ENCODE data around the gene MED12L. TPM values are rescaled to one million over a fixed set of nuclear protein-coding genes. Genes with fewer than 3 reads are reported as not detected.

Gene MED12L
- total and polyA plus RNA-seq, 8 donors: 0.08 to 0.88 (median 0.45) TPM

DNA sequence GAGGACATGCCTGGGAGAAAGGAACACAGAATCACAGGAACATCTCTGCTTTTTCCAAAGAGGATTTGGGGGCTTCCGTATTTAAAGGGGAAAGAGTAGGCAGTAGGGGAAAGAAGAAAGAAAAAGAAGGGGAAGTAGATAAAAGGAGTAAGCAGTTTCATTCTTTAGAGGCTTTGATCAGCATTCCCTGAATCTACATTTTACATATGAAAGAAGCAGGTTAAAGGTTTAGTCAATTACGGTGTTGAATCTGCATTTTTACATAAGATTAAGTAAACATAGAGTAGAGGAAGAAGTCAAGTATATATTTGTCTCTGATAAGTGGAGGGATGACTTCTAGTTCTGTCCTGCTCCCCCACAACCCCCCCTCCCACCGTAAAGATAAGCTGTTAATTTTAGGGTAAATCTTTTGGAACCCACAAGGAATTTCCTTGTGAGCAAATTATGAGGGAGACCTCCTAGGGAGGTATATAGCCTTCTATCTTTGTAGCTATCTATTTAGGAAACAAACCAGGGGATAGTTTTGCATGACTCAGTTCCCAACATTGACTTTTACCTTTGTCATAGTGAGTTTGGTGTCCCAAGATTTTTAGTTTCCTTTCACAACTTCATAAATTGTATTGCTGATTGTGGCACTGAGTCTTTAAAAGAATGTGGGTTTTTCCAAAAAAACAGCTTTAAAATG, 307.8 kb downstream of the MED12L start:
- ATAC-seq: no peak
- TF ChIP-seq, protein P1, sequence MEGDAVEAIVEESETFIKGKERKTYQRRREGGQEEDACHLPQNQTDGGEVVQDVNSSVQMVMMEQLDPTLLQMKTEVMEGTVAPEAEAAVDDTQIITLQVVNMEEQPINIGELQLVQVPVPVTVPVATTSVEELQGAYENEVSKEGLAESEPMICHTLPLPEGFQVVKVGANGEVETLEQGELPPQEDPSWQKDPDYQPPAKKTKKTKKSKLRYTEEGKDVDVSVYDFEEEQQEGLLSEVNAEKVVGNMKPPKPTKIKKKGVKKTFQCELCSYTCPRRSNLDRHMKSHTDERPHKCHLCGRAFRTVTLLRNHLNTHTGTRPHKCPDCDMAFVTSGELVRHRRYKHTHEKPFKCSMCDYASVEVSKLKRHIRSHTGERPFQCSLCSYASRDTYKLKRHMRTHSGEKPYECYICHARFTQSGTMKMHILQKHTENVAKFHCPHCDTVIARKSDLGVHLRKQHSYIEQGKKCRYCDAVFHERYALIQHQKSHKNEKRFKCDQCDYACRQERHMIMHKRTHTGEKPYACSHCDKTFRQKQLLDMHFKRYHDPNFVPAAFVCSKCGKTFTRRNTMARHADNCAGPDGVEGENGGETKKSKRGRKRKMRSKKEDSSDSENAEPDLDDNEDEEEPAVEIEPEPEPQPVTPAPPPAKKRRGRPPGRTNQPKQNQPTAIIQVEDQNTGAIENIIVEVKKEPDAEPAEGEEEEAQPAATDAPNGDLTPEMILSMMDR (IDR thresholded peaks at IDR 0.05): no peak
- Histone ChIP-seq H3K27ac (no peak overlapping the region), H3K9me3 (no peaks in the 10 kb centered on the region), H3K27me3 (no peaks in the 10 kb centered on the region), H3K36me3 (no peaks in the 10 kb centered on the region), H3K4me3 (no peak overlapping the region), H3K4me1 (no peaks in the 10 kb centered on the region)
- no peak for FAIRE-seq
- intact Hi-C loops (cut with DNase I): no loop called here
- DNase-seq: no peak
- WGBS, 2 donors: 42 to 45% methylated on average over 3 of the region's 3 CpGs

DNA sequence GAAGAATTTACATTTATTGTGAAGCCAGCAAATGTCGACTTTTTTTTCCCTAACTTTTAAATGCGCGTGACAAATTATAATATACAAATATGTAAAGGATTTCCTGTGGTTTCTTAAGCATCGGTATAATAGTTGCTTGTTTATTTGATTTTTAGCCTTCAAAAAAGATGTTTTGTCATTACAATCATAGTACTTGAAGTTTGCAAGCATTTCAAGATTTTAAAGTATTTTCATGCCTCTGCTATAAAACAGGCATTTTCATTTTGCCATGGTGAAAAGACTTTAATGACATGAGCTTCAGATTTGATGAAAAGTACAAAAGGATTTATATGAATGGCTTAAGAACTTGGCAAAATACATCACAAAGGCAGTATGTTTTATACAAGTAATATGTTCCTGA, 308.5 kb downstream of the MED12L start:
- no peaks in the 10 kb centered on the region for H3K9me3 ChIP-seq
- DNase-seq (no peak), ATAC-seq (no peak), FAIRE-seq (no peak)
- no peak overlapping the region for H3K27ac ChIP-seq
- no peaks in the 10 kb centered on the region for H3K4me1 ChIP-seq
- no peaks in the 10 kb centered on the region for H3K36me3 ChIP-seq
- no peak overlapping the region for H3K4me3 ChIP-seq
- 59 to 60% methylated on average over 4 of the region's 4 CpGs for WGBS, 2 donors
- intact Hi-C loops (cut with DNase I): no loop called here
- TF ChIP-seq, protein P1 (IDR thresholded peaks at IDR 0.05): no peak
- no peaks in the 10 kb centered on the region for H3K27me3 ChIP-seq

DNA sequence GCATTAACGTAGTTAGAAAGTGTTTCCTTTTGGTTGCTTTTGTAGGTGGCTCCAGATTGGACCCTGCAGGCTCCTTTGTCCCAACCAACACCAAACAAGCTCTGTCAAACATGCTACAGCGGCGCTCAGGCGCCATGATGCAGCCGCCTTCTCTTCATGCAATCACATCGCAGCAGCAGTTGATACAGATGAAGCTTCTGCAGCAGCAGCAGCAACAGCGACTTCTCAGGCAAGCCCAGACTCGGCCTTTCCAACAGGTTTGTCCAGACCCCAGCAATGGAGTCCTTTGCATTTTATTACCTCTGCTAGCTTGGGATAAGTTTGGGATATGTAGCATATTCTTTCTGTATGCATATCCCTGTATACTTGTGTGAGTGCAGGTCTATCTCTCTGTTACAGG, 309.1 kb downstream of the MED12L start:
- intact Hi-C loops (cut with DNase I): no loop called here
- TF ChIP-seq, protein P1 (IDR thresholded peaks at IDR 0.05): no peak
- WGBS, 2 donors: 77 to 82% methylated on average over 8 of the region's 8 CpGs
- H3K27me3 ChIP-seq: no peaks in the 10 kb centered on the region
- FAIRE-seq (no peak), ATAC-seq (no peak), DNase-seq (no peak)
- H3K36me3 ChIP-seq: no peaks in the 10 kb centered on the region
- no peaks in the 10 kb centered on the region for H3K9me3 ChIP-seq
- no peak overlapping the region for H3K27ac ChIP-seq
- H3K4me3 ChIP-seq: no peak overlapping the region
- no peaks in the 10 kb centered on the region for H3K4me1 ChIP-seq

DNA sequence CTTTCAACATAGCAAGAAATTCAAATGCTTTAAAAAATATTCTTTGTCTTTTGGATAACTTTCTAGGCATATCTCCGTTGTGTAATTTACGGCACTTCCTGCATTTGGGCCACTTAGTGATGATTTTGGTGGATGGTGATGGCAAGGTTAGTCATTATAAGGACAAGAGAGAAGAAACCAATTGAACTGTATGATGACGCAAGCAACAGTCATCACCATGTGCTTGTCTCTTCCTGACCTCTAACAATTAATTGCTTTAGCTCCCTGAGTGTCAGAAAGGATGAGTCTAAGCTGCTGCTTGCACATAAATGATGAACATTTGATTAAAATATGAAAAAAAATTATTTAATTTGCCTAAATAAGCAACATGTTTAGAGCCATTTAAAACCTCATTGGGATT, 310.3 kb downstream of the MED12L start:
- intact Hi-C loops (cut with DNase I): no loop called here
- no peaks in the 10 kb centered on the region for H3K27me3 ChIP-seq
- H3K36me3 ChIP-seq: no peaks in the 10 kb centered on the region
- no peaks in the 10 kb centered on the region for H3K4me1 ChIP-seq
- H3K27ac ChIP-seq: no peak overlapping the region
- ATAC-seq (no peak), DNase-seq (no peak), FAIRE-seq (no peak)
- no peaks in the 10 kb centered on the region for H3K9me3 ChIP-seq
- 92 to 97% methylated on average over 3 of the region's 3 CpGs for WGBS, 2 donors
- no peak overlapping the region for H3K4me3 ChIP-seq
- TF ChIP-seq, protein P1 (IDR thresholded peaks at IDR 0.05): no peak

DNA sequence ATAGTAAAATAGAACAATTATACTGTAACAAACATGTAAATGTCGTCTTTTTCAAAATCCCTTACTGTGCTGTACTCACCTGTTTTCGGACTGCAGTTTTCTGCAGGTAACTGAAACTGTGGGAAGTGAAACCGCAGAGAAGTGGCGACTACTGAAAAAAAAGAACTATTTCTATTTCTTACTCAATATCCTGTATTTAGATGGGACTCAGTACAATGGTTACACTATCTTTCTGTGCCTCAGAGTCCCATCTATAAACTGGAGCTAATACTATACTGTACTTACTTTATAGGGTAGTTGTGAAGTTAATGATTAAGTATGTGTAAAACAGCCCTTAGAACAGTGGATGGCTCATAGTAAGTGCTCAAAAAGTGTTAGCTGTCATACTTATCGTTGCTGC, 313.4 kb downstream of the MED12L start:
- H3K36me3 ChIP-seq: no peaks in the 10 kb centered on the region
- WGBS, 2 donors: 73 to 75% methylated on average over 5 of the region's 5 CpGs
- intact Hi-C loops (cut with DNase I): no loop called here
- no peaks in the 10 kb centered on the region for H3K27me3 ChIP-seq
- FAIRE-seq (no peak), DNase-seq (no peak), ATAC-seq (no peak)
- no peak overlapping the region for H3K27ac ChIP-seq
- TF ChIP-seq, protein P1 (IDR thresholded peaks at IDR 0.05): no peak
- H3K4me3 ChIP-seq: no peak overlapping the region
- H3K4me1 ChIP-seq: no peaks in the 10 kb centered on the region
- no peaks in the 10 kb centered on the region for H3K9me3 ChIP-seq
